Measurements from ENCODE around the gene AATF. TPM values are rescaled to one million over a fixed set of nuclear protein-coding genes. Genes with fewer than 3 reads are reported as not detected.

Gene AATF
- total and polyA plus RNA-seq, 4 donors: 28.2 to 41.4 (median 38.7) TPM

DNA sequence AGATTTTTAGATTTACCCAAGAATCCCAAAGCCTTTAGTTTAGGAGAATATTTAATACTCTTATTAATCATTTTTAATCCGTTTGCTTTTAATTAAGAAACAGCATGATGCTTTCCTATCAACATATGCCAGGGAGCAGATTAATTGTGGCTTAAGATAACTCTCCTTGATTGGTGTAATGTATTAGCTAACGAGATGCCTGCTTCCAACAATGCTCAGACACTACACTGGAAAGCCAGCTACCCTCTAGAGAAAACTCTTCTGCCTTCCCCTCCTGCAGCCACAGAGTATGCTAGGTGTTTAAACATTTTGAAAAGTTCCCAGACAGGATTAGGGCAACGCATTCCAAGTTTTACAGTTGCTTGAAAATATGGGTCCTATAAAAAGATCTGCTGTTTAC is 142.2 kb downstream of the AATF start:
- no peak overlapping the region for H3K27ac ChIP-seq (ENCODE audit: low read depth in 1 of 2, low read length in 1 of 2)
- H3K4me1 ChIP-seq (ENCODE audit: control insufficient read depth in 5 of 5, insufficient read depth in 5 of 5, low read length in 5 of 5): peaks cover 0 to 6% (median 0%) of the 10 kb centered on the region in 5 donors
- H3K9me3 ChIP-seq (ENCODE audit: control insufficient read depth in 4 of 4, insufficient read depth in 3 of 4, low read length in 3 of 4): no peaks in the 10 kb centered on the region
- H3K27me3 ChIP-seq (ENCODE audit: control insufficient read depth in 3 of 3, insufficient read depth in 3 of 3, low read length in 2 of 3): no peaks in the 10 kb centered on the region
- whole genome bisulfite sequencing, 2 donors: 87 to 93% methylated on average over 3 of the region's 3 CpGs
- no peak for ATAC-seq (ENCODE audit: insufficient read depth, low FRiP score)
- no peak overlapping the region for H3K9ac ChIP-seq (ENCODE audit: insufficient read depth in 1 of 2, low read length in 2 of 2)
- H3K4me3 ChIP-seq: no peak overlapping the region
- H3K36me3 ChIP-seq (ENCODE audit: control insufficient read depth in 4 of 4, insufficient read depth in 4 of 4, low read length in 4 of 4): peaks cover 8 to 21% (median 14%) of the 10 kb centered on the region in 4 donors
- TF ChIP-seq, protein P1, sequence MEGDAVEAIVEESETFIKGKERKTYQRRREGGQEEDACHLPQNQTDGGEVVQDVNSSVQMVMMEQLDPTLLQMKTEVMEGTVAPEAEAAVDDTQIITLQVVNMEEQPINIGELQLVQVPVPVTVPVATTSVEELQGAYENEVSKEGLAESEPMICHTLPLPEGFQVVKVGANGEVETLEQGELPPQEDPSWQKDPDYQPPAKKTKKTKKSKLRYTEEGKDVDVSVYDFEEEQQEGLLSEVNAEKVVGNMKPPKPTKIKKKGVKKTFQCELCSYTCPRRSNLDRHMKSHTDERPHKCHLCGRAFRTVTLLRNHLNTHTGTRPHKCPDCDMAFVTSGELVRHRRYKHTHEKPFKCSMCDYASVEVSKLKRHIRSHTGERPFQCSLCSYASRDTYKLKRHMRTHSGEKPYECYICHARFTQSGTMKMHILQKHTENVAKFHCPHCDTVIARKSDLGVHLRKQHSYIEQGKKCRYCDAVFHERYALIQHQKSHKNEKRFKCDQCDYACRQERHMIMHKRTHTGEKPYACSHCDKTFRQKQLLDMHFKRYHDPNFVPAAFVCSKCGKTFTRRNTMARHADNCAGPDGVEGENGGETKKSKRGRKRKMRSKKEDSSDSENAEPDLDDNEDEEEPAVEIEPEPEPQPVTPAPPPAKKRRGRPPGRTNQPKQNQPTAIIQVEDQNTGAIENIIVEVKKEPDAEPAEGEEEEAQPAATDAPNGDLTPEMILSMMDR (IDR thresholded peaks at IDR 0.05; ENCODE audit: control extremely low read depth, extremely low read depth): no peak
- no peak for DNase-seq

GRCh38 chr17:37092071-37092470 is 143.3 kb downstream of the AATF start:
- H3K27me3 ChIP-seq (ENCODE audit: control insufficient read depth in 3 of 3, insufficient read depth in 3 of 3, low read length in 2 of 3): no peaks in the 10 kb centered on the region
- H3K36me3 ChIP-seq (ENCODE audit: control insufficient read depth in 4 of 4, insufficient read depth in 4 of 4, low read length in 4 of 4): peaks cover 13 to 23% (median 16%) of the 10 kb centered on the region in 4 donors
- 97 to 100% methylated on average over 2 of the region's 2 CpGs for WGBS, 2 donors
- TF ChIP-seq, protein P1 (IDR thresholded peaks at IDR 0.05; ENCODE audit: control extremely low read depth, extremely low read depth): no peak
- no peak overlapping the region for H3K9ac ChIP-seq (ENCODE audit: insufficient read depth in 1 of 2, low read length in 2 of 2)
- H3K27ac ChIP-seq (ENCODE audit: low read depth in 1 of 2, low read length in 1 of 2): no peak overlapping the region
- H3K4me3 ChIP-seq: no peak overlapping the region
- DNase-seq: no peak
- no peaks in the 10 kb centered on the region for H3K9me3 ChIP-seq (ENCODE audit: control insufficient read depth in 4 of 4, insufficient read depth in 3 of 4, low read length in 3 of 4)
- H3K4me1 ChIP-seq (ENCODE audit: control insufficient read depth in 5 of 5, insufficient read depth in 5 of 5, low read length in 5 of 5): peaks cover 0 to 6% (median 0%) of the 10 kb centered on the region in 5 donors
- no peak for ATAC-seq (ENCODE audit: insufficient read depth, low FRiP score)

DNA sequence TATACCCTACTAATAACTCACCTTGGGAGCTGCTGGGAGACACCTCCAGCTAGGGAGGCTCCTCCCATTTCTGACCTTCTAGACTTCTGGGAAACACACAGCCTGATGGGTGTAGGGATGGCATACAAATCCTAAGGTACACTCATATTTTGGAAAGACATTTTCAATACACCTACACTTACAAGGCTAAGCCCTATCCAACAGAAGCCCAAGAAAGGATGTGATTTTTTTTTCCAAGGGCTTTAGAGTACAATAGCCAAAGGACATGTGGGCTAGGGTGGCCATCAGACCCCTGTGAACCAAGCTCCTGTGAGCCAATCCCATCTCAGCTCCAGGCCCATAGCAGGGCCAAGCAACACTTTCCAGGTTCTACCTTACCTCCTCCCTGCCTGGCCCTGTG is 143.9 kb downstream of the AATF start:
- ATAC-seq (ENCODE audit: insufficient read depth, low FRiP score) (no peak), DNase-seq (no peak)
- Histone ChIP-seq H3K4me1 (ENCODE audit: control insufficient read depth in 5 of 5, insufficient read depth in 5 of 5, low read length in 5 of 5) (peaks cover 0 to 6% (median 0%) of the 10 kb centered on the region in 5 donors), H3K4me3 (no peak overlapping the region), H3K36me3 (ENCODE audit: control insufficient read depth in 4 of 4, insufficient read depth in 4 of 4, low read length in 4 of 4) (peaks cover 13 to 24% (median 16%) of the 10 kb centered on the region in 4 donors), H3K27me3 (ENCODE audit: control insufficient read depth in 3 of 3, insufficient read depth in 3 of 3, low read length in 2 of 3) (no peaks in the 10 kb centered on the region), H3K9me3 (ENCODE audit: control insufficient read depth in 4 of 4, insufficient read depth in 3 of 4, low read length in 3 of 4) (no peaks in the 10 kb centered on the region), H3K27ac (ENCODE audit: low read depth in 1 of 2, low read length in 1 of 2) (no peak overlapping the region), H3K9ac (ENCODE audit: insufficient read depth in 1 of 2, low read length in 2 of 2) (no peak overlapping the region)
- TF ChIP-seq, protein P1 (IDR thresholded peaks at IDR 0.05; ENCODE audit: control extremely low read depth, extremely low read depth): no peak

DNA sequence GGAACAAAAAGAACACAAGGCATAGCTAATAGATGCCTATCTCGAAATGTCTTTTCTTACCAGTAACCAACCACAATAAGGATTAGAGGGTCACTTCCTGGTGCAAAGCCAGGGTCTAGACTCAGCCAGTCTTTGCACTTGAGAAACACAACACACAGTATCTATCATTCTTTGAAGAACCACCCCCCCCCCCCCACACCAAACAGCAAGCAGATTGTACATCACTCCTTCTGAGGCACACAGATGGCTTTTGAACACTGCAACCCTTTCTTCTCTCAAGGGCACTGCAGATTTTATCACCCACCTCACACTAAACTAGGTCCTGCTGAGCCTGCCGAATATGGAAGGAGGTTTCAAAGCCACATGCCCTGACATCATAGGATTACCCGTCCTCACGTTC is 145.6 kb downstream of the AATF start:
- WGBS, 2 donors: 87 to 88% methylated on average over 4 of the region's 4 CpGs
- no peak overlapping the region for H3K4me3 ChIP-seq
- no peak for DNase-seq
- H3K9ac ChIP-seq (ENCODE audit: insufficient read depth in 1 of 2, low read length in 2 of 2): no peak overlapping the region
- H3K27ac ChIP-seq (ENCODE audit: low read depth in 1 of 2, low read length in 1 of 2): no peak overlapping the region
- peaks cover 0 to 2% (median 0%) of the 10 kb centered on the region in 5 donors for H3K4me1 ChIP-seq (ENCODE audit: control insufficient read depth in 5 of 5, insufficient read depth in 5 of 5, low read length in 5 of 5)
- H3K9me3 ChIP-seq (ENCODE audit: control insufficient read depth in 4 of 4, insufficient read depth in 3 of 4, low read length in 3 of 4): no peaks in the 10 kb centered on the region
- no peak for ATAC-seq (ENCODE audit: insufficient read depth, low FRiP score)
- no peaks in the 10 kb centered on the region for H3K27me3 ChIP-seq (ENCODE audit: control insufficient read depth in 3 of 3, insufficient read depth in 3 of 3, low read length in 2 of 3)
- peaks cover 8 to 20% (median 18%) of the 10 kb centered on the region in 4 donors for H3K36me3 ChIP-seq (ENCODE audit: control insufficient read depth in 4 of 4, insufficient read depth in 4 of 4, low read length in 4 of 4)
- TF ChIP-seq, protein P1 (IDR thresholded peaks at IDR 0.05; ENCODE audit: control extremely low read depth, extremely low read depth): no peak

Measured in lung (tissue), 12 donors.